Kidney (tissue), 14 donors: ENCODE data around the gene GLRA2. TPM values are rescaled to one million over a fixed set of nuclear protein-coding genes. Genes with fewer than 3 reads are reported as not detected.
"Not testable (repeated sequence)": the region's sequence is repeated elsewhere in the genome, so short reads cannot be mapped to it uniquely, and the experiment has no call there.

Source experiments
- DNase-seq, 5 donors: peaks; one replicate each; pipeline ENCODE4 v3.0.0-alpha.2; 2013 to 2020
- FAIRE-seq: peaks from 2 replicates; lab custom pipeline; 2012; peaks lifted over from hg19 to GRCh38; lab: Jason Lieb, UNC
- H3K27ac ChIP-seq, 2 donors: one replicate each; pipeline ENCODE4 v1.7.0; 2013; ENCODE audit warnings: low read depth in 2 of 2, low read length in 2 of 2, inconsistent platforms in 1 of 2
- H3K27me3 ChIP-seq: one replicate; pipeline ENCODE4 v1.7.1; 2013; ENCODE audit warnings: low read length, inconsistent platforms; ENCODE audit not compliant: control insufficient read depth, insufficient read depth
- H3K36me3 ChIP-seq, 3 donors: one replicate each; pipeline versions ENCODE4 v1.7.0 to v1.7.1; 2013; ENCODE audit warnings: low read length in 3 of 3, control low read depth in 1 of 3, inconsistent platforms in 1 of 3; ENCODE audit not compliant: insufficient read depth in 3 of 3, control insufficient read depth in 2 of 3
- H3K4me1 ChIP-seq, 3 donors: one replicate each; pipeline versions ENCODE4 v1.7.0 to v1.7.1; 2013; ENCODE audit warnings: low read length in 3 of 3, inconsistent platforms in 1 of 3, low read depth in 1 of 3; ENCODE audit not compliant: control insufficient read depth in 2 of 3, insufficient read depth in 2 of 3
- H3K4me3 ChIP-seq, 3 donors: one replicate each; pipeline versions ENCODE4 v1.7.0 to v1.8.1; 2013; ENCODE audit warnings: low read length in 3 of 3, control low read depth in 1 of 3, inconsistent platforms in 1 of 3
- H3K9ac ChIP-seq, 3 donors: one replicate each; pipeline versions ENCODE4 v1.7.0 to v1.7.1; 2013; ENCODE audit warnings: low read length in 3 of 3, control low read depth in 1 of 3, inconsistent platforms in 1 of 3
- H3K9me3 ChIP-seq, 3 donors: one replicate each; pipeline versions ENCODE4 v1.7.0 to v1.7.1; 2013; ENCODE audit warnings: low read length in 3 of 3, control low read depth in 1 of 3, inconsistent platforms in 1 of 3; ENCODE audit not compliant: control insufficient read depth in 2 of 3, insufficient read depth in 1 of 3
- intact Hi-C: fragments of 100-400 bp; cut with DNase I; formaldehyde crosslinking; loops from one replicate; pipeline ENCODE4 v1.11.1; 2022
- polyA plus RNA-seq: library from polyadenylated mRNA; stranded (reverse); fragments of 350-450 nt; fragmentation: Illumina TruSeq; extraction: RNeasy Lipid Tissue Mini Kit (QIAGEN cat#74804); gene quantifications from one replicate; pipeline ENCODE4 v1.2.3, GENCODE V29; 2014; ENCODE audit warnings: low read depth, low replicate concordance; ENCODE audit not compliant: insufficient read depth
- total RNA-seq: library from RNA; stranded (reverse); fragmentation: NEBNext Ultra II Directional; extraction: Animal tissue kit (Norgen Biotek cat#: 25700); gene quantifications from one replicate; pipeline ENCODE4 v1.2.1, GENCODE V29; 2021
- TF ChIP-seq, protein P1 (sequence below): IDR thresholded peaks from 3 replicates; pipeline ENCODE4 v1.5.1; 2012; ENCODE audit warnings: mild to moderate bottlenecking, moderate library complexity, borderline replicate concordance; ENCODE audit not compliant: insufficient read depth; ENCODE audit errors: extremely low read depth
- donor health status: control.
- donor health status: control.
- donor health status: control.
- donor health status: control.
- donor health status: control.
- donor health status: DM: yes; HTN: yes; CAD: no.
- donor health status: Normal renal cell carcinoma (clear cell type).

GLRA2 gene
- total and polyA plus RNA-seq, 2 donors from 2014 or later = not detected

DNA sequence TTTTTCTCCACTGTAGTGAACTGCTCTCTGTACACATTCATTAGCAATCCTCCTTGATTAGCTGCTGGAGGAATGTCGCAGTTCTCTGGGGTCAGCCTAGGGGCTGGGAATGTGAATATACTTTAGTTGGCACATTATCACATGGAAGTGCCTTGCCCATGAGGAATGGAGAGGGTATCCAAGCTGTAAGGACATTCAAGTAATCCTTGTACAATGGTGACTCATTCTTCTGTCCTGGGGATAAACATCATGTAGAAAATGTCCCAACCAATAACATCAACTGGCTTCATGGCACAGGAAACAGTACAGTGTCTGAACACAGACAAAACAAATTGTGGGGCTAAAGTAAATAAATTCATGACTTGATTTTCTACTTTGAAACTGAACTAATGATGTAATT lies 147.1 kb downstream of the GLRA2 start:
- no peaks in the 10 kb centered on the region for H3K36me3 ChIP-seq
- H3K27ac ChIP-seq = no peak overlapping the region
- no peak overlapping the region for H3K9ac ChIP-seq
- DNase-seq (no peak), FAIRE-seq (no peak)
- H3K9me3 ChIP-seq = no peaks in the 10 kb centered on the region
- no peak overlapping the region for H3K4me3 ChIP-seq
- TF ChIP-seq, protein P1, sequence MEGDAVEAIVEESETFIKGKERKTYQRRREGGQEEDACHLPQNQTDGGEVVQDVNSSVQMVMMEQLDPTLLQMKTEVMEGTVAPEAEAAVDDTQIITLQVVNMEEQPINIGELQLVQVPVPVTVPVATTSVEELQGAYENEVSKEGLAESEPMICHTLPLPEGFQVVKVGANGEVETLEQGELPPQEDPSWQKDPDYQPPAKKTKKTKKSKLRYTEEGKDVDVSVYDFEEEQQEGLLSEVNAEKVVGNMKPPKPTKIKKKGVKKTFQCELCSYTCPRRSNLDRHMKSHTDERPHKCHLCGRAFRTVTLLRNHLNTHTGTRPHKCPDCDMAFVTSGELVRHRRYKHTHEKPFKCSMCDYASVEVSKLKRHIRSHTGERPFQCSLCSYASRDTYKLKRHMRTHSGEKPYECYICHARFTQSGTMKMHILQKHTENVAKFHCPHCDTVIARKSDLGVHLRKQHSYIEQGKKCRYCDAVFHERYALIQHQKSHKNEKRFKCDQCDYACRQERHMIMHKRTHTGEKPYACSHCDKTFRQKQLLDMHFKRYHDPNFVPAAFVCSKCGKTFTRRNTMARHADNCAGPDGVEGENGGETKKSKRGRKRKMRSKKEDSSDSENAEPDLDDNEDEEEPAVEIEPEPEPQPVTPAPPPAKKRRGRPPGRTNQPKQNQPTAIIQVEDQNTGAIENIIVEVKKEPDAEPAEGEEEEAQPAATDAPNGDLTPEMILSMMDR = no peak
- no peaks in the 10 kb centered on the region for H3K4me1 ChIP-seq
- no peaks in the 10 kb centered on the region for H3K27me3 ChIP-seq
- intact Hi-C loops = no loop called here

DNA sequence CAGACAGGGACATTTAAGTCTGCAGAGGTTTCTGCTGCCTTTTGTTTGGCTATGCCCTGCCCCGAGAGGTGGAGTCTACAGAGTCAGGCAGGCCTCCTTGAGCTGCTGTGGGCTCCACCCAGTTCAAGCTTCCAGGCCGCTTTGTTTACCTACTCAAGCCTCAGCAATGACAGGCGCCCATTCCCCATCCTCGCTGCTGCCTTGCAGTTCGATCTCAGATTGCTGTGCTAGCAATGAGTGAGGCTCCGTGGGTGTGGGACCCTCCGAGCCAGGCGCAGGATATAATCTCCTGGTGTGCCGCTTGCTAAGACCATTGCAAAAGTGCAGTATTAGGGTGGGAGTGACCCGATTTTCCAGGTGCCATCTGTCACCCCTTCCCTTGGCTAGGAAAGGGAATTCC lies 159.0 kb downstream of the GLRA2 start:
- DNase-seq, H3K36me3 ChIP-seq, H3K9me3 ChIP-seq, H3K4me3 ChIP-seq, H3K4me1 ChIP-seq, intact Hi-C loops, FAIRE-seq, H3K9ac ChIP-seq, H3K27ac ChIP-seq, H3K27me3 ChIP-seq: not testable (repeated sequence)

DNA sequence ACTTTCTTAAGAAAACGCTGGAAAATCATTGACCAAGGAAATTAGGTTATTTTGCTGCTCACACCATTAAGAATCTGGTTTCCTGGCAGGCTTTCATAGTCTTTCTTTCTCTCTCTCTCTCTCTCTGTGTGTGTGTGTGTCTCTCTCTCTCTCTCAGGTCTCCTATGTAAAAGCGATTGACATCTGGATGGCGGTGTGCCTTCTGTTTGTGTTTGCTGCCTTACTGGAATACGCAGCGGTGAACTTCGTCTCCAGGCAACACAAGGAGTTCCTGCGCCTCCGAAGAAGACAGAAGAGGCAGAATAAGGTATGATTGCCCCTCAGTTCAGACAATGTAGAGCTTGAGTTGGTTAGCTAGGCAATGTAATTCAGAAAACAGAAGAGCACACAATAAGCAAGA lies 161.2 kb downstream of the GLRA2 start:
- intact Hi-C loops = no loop called here
- Histone ChIP-seq H3K36me3 (no peaks in the 10 kb centered on the region), H3K27ac (no peak overlapping the region), H3K4me1 (no peaks in the 10 kb centered on the region), H3K27me3 (no peaks in the 10 kb centered on the region), H3K4me3 (no peak overlapping the region), H3K9me3 (no peaks in the 10 kb centered on the region), H3K9ac (no peak overlapping the region)
- DNase-seq (peak in 2 of 5 donors; percentile 1 to 13), FAIRE-seq (no peak)
- TF ChIP-seq, protein P1 = no peak

DNA sequence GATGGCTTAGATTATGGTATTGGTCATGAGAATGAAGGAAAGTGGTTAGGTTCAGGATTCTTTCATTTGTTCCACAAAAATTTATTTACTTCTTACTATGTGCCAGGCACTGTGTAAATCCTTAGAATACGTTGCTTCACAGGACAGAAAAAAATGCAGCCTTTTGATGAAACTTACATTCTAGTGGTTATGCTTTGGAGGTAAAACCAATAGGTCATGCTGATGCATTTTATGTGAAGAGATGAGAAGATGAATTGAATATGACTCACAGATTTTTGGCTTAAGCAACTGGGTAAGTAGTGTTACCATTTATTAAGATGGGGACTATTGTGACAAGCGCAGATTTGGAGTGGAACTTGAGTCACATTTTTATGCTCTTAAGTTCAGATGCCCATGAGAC lies 165.3 kb downstream of the GLRA2 start:
- no peak for DNase-seq
- FAIRE-seq = no peak
- intact Hi-C loops = no loop called here
- Histone ChIP-seq H3K27me3 (no peaks in the 10 kb centered on the region), H3K9ac (no peak overlapping the region), H3K4me1 (no peaks in the 10 kb centered on the region), H3K9me3 (no peaks in the 10 kb centered on the region), H3K4me3 (no peak overlapping the region), H3K27ac (no peak overlapping the region), H3K36me3 (no peaks in the 10 kb centered on the region)
- TF ChIP-seq, protein P1 = no peak
